Measurements from ENCODE around the gene EGR4.
"Not testable (repeated sequence)": the region's sequence is repeated elsewhere in the genome, so short reads cannot be mapped to it uniquely, and the experiment has no call there.

EGR4 gene

DNA sequence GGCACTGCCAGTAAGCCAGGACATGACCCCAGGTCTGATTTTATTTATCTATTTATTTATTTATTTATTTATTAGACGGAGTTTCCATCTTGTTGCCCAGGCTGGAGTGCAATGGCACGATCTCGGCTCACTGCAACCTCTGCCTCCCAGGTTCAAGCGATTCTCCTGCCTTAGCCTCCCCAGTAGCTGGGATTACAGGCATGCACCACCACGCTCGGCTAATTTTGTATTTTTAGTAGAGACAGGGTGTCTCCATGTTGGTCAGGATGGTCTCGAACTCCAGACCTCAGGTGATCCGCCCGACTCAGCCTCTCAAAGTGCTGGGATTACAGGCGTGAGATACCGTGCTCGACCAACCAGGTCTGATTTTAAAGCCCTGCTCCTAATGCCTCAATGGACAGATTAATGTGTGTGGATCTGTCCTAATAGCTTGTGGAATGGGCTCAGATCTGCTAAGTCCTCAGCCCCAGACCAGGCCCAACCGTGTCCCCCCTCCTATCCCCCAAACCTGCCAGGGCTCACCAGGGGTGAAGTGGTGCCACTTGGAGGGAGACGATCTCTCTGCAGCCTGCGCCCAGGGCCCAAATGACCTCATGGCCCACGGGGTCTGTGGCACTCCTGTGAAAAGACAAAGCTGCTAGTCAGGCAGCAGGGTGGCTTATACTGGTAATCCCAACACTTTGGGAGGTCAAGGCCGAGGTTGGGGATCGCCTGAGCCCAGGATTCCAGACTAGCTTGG, 30.5 kb downstream of the EGR4 start:
- not testable (repeated sequence) for DNase-seq

GRCh38 chr2:73262108-73262651, 31.2 kb downstream of the EGR4 start:
- no peak for DNase-seq

DNA sequence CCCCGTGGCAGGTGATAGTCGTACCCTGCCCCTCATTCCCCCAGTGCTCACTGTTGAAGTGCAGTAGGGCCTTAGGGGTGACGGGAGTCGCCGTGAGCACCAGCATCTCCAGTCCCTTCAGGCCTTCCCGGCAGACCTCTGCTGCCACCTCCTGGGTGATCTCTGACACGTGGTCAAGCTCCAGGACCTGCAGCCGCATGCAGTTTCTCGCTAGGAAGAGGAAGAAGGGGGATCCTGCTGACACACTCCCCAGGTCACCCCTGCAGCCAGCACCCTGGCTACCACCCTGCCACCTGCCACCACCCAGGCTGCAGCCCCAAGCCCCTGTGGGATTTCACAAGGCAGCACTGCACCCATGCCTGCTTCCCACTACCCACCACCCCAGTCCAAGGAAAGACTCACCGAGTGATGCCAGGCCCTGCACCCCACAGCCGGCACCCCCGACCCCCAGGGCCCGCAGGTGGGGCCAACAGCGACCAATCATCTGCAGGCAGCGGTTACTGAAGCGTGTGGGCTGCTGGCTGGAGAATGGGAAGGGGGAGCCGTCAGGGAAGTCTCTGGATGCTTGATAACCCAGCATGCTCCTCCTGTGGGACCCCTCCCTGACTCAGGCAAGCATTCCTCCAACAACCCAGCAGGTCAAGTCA, 32.9 kb downstream of the EGR4 start:
- DNase-seq: no peak

DNA sequence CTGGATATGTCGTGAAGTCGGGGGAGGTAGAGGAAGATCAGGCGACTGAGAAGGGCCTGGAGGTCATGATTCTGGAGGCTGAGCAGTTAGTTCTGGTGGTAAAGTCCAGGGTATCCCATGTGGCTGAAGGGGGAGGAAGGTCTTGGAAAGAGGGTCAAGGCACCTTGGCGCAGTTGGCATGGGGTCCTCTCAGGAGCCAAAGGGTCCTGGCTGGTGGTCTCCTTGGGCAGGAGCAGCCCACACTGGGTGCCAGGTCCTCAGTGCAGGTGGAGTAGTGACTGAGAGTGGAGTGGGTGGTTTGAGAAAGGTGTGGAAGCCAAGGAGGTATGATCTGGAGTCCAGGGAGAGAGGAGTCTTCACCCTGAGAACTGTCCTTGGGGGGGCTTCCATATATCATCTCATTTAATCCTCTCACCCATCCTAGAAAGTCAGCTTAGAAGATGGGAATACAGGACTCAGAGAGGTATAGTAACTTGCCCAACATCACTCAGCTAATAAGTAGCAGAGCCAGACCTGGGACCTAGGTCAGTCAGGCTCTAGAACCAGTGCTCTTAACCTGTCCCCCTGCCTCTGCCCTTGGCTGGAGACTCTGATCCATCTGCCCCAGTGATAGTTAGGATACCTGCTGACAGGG, 33.5 kb downstream of the EGR4 start:
- no peak for DNase-seq

- no peak for DNase-seq
These were observed 34.1 kb downstream of the EGR4 start for GRCh38 chr2:73259276-73259675.

DNA sequence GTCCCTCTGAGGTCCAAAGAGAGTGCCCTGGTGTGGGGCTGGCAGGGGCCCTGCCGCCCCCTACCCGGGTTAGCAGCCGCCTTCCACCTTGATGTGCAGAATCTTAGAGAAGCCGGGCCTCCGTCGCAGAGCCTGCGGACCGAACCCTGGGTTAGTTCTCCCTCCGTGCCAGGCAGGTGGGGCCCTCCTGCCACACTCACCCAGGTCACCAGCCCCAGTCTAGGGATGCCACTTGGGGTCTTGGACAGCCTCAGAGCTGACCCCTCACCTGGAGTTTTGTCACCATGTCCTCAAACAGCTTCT, 34.5 kb downstream of the EGR4 start:
- DNase-seq: no peak

DNA sequence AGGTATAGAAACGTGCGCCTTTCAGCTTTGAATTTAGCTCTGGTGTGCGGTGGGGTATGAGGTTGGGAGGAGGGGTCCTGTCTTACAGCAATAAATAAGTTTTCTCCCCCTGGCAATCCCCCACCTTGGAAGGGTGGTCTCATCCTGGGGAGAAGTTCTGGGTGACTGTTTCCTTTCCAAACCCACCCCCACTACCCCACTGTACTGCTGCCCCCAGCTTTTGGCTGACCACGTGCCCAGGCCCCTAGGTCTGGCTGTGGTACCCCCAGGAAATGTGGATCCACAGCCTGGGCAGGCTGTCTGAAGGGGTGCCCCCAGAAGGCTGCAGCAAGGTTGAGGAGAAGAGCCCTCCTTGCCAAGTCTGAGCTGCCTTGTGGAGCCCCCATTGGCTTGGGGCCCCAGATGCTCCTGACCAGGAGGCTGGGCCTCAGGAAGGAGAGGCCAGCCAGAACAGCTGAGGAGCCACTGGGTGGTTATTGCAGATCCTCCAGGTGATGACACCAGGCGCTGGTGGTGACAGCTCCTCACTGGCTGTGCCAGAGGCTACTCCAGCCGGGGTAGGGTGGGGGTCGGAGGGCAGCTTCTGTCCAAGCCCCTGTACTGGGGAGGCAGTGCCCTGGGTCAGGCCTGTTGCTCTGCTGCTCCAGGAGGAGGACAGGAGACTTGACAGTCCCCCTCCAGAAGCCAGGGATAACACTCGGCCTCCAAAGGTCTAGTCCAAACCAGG, 35.0 kb downstream of the EGR4 start:
- DNase-seq: no peak

DNA sequence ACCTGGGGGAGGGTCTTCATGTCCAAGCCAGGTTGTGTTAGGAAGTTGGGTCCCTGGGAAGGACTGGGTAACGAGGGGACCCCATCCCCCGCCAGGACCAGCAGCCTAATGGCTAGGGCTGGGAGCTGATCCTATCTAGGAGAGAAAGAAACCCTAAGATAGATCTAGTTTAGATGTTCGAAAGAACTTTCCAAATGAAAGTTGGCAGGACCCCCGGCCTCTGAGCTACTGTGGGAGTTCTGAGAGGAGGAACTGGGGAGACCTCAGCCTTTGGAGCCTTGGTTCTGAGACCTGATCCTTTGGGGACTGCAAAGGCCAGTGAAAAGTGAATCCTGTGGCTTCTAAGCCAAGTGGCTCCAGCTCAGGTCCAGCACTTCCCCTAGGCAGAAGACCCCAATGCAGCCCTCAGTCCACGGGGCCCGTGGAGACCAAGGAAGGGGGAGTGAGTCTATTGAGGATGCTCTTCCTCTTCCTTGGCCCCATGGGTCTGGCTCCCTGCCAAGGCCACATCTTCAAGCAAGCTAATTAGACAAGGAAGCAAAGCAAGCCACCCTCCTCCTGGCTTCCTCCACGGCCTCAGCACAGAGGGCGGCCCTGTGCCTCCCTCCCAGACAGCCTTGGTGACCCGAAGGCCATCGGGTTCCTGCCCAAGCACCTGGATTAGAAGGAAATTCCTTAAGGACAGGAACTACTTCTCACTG, 35.8 kb downstream of the EGR4 start:
- DNase-seq: no peak

DNA sequence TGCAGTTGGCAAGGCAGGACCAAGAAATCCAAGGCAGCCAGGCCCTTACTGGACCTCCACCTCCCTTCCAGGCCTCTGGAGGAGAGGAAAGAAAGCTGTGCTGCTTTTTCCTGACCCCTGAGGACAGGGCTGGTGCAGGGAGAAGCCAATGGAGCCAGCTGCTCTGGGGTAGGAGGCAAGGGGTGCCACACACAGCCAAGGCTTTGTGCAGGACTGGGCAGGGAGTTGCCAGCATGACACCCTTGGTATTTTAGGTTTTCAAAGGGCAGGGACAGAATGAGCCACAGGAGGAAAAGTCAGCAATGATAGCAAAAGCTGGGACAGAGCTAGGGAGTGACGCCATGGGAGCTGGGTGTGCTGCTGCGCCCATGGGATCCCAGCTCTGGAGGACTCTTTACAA, 36.3 kb downstream of the EGR4 start:
- DNase-seq: no peak

DNA sequence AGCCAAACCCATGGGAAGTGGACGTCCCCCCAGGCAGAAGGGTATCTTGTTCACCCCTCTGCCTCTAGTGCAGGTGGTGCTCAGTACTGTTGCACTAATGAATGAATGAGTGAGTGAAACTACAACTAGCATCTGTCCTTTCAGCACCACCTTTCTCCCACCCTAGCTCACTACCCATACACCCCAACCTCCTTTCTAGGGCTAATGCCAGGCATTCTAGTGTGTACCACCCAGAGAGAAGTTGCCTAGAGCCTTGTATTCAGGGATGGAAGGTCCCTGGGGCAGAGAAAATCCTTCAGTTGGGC, 36.8 kb downstream of the EGR4 start:
- no peak for DNase-seq

DNA sequence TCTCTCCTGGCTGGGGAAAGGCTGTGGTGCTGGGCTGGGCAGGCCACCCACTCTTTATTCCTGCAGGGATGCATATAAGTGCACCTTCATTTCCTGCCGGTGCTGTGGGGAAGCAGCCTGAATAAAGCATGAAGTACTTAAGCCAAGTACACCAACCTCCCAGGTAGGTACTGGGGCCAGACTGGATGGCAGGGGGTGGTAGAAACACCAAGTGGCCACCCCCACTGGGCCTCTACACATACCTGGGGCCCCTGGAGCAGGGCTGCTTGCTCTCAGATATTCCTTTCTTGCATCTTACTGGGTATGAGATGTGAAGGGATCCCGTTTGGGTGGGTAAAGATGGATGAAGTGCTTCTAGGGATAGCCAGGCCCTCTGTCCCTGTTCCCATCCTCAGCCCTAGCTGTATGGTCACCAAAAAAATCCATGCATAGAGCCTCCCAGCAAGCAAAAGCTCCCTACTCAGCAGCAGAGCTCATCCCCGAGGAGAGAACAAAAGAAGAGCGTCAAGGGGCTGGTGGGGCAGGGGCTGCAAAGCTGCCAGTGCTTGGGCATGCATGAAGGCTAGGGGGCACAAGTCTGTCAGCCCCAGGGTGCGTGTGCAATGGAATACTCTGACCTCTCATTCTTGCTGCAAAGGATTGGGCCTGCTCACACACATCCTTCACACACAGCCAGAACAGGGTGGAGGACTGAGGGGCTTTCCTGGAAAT, 37.3 kb downstream of the EGR4 start:
- no peak for DNase-seq

GRCh38 chr2:73255007-73255644, 38.2 kb downstream of the EGR4 start:
- no peak for DNase-seq

- DNase-seq: no peak
These were observed 38.9 kb downstream of the EGR4 start for GRCh38 chr2:73254343-73255006.

GRCh38 chr2:73253901-73254300, 39.4 kb downstream of the EGR4 start:
- no peak for DNase-seq

- no peak for DNase-seq
These were observed 39.9 kb downstream of the EGR4 start for GRCh38 chr2:73253400-73253799.

DNA sequence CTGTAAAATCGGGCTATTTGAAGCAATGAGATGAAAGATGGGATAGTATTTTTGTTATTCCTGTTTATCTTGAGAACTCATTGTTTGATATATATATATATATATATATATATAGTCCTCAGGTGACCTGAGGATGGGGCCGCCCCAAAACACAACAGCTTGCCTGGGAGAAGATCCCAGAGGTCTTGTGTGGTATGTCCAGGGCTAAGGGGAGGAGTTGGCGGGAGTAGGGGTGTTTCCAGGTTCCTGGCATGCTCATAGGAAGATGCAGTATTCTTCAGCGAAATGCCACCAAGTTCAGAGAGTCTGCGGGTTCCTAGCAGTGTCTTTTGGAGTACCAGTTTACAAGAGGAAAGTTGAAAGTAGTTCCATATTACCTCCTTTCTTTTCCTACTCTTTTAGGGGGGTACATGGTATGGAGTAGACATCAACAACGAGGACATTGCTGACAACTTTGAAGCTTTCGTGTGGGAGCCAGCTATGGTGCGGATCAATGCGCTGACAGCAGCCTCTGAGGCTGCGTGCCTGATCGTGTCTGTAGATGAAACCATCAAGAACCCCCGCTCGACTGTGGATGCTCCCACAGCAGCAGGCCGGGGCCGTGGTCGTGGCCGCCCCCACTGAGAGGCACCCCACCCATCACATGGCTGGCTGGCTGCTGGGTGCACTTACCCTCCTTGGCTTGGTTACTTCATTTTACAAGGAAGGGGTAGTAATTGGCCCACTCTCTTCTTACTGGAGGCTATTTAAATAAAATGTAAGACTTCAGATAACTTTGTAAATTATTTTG, 40.9 kb downstream of the EGR4 start:
- DNase-seq: no peak

GRCh38 chr2:73250872-73251846, 42.2 kb downstream of the EGR4 start:
- DNase-seq: no peak

GRCh38 chr2:73249636-73250035, 43.7 kb downstream of the EGR4 start:
- no peak for DNase-seq

DNA sequence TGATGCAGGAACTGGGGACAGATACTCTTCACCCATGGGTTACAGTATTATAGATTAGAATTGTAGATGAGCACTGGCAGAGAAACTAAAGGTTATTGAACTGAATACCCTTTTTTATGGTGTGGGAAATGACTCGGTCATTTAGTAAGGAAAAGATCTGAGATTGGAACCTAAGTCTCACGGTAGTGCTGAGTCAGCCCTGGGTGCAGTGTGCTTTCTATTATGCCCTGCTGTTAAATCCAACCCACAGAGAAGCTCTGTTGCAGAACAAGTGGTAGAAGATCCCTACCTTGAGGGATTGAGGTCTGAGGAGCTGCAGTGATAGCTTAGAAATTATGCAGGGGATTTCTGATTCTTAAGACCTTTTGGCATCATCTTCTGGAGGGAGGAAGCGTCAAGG, 46.5 kb downstream of the EGR4 start:
- no peak for DNase-seq

Measured in NCI-H446 (cell line).